K562 (cell line): ENCODE data around the gene UQCRC1. TPM values are rescaled to one million over a fixed set of nuclear protein-coding genes. Genes with fewer than 3 reads are reported as not detected.
A peak's percentile ranks its signal among the peaks of the same experiment; 100 is the strongest.

Source experiments
- ATAC-seq: fragments of 200-7000 bp; cut with Tn5 transposase; 3 replicates; pipeline ENCODE4 v1.9.1; 2020; ENCODE audit warnings: moderate library complexity
- BruUV-seq: library from RNA; stranded (reverse); fragments of 400-500 nt; replicated peaks from 2 replicates; lab custom pipeline; 2021; lab: Mats Ljungman, UMichigan
- CTCF ChIA-PET: fragments of 300-600 bp; formaldehyde crosslinking; extraction: SDS; loops from one replicate; lab custom pipeline; 2021; ENCODE audit warnings: low intra/inter-chr PET ratio; lab: Yijun Ruan, JAX
- POLR2A ChIA-PET: fragments of 300-600, 350-650 bp; sonication (Branson Sonifier 250); formaldehyde crosslinking; extraction: SDS; loops from one replicate; lab custom pipeline; 2021; ENCODE audit warnings: antibody characterized with exemption, inconsistent platforms; lab: Yijun Ruan, JAX
- DNase-seq, 4 experiments: peaks; one replicate each; pipeline versions ENCODE4 v3.0.0 to v3.0.0-alpha.2; 2011 to 2018; ENCODE audit warnings: low spot score in 3 of 4, mixed read lengths in 3 of 4; ENCODE audit errors: extremely low read depth in 1 of 4
- FAIRE-seq: peaks from 2 replicates; lab custom pipeline; 2011; peaks lifted over from hg19 to GRCh38; lab: Jason Lieb, UNC
- H2AFZ ChIP-seq: 2 replicates; pipeline ENCODE4 v1.6.0; 2011; ENCODE audit warnings: low read depth, low read length, control low read depth, inconsistent platforms
- H3K27ac ChIP-seq: fragments of 200-600 bp; 3 replicates; pipeline ENCODE4 v1.8.0; 2011; ENCODE audit warnings: low read depth, mild to moderate bottlenecking, control low read depth, inconsistent platforms, low read length, moderate library complexity, mixed read lengths; ENCODE audit errors: extremely low read depth
- H3K27me3 ChIP-seq, 2 experiments: fragments of 300-600 bp in 1 of 2; 2 replicates in 1 of 2; 3 replicates in 1 of 2; pipeline versions ENCODE4 v1.6.0 to v1.8.0; 2011; ENCODE audit warnings: inconsistent platforms in 2 of 2, low read length in 2 of 2, mild to moderate bottlenecking in 1 of 2, mixed read lengths in 1 of 2, moderate library complexity in 1 of 2; ENCODE audit not compliant: control insufficient read depth in 2 of 2, insufficient read depth in 2 of 2
- H3K36me3 ChIP-seq: fragments of 300-600 bp; 3 replicates; pipeline ENCODE4 v1.8.0; 2011; ENCODE audit warnings: mild to moderate bottlenecking, low read length, inconsistent platforms; ENCODE audit not compliant: control insufficient read depth, insufficient read depth
- H3K4me1 ChIP-seq, 2 experiments: fragments of 200-600 bp in 1 of 2; replicated peaks in 1 of 2; 2 replicates in 1 of 2; 3 replicates in 1 of 2; pipeline versions ENCODE4 v1.5.1 to v1.8.0; 2011; ENCODE audit warnings: inconsistent platforms in 2 of 2, low read length in 2 of 2, mild to moderate bottlenecking in 1 of 2, mixed read lengths in 1 of 2, moderate library complexity in 1 of 2; ENCODE audit not compliant: control insufficient read depth in 2 of 2, insufficient read depth in 2 of 2
- H3K4me2 ChIP-seq: 2 replicates; pipeline ENCODE4 v1.6.1; 2011; ENCODE audit warnings: low read length, control low read depth, inconsistent platforms, mixed read lengths; ENCODE audit not compliant: insufficient read depth
- H3K4me3 ChIP-seq: fragments of 200-600 bp; sonication (generic), shearing (Covaris generic); 2 replicates; pipeline ENCODE4 v1.5.1; 2016; ENCODE audit warnings: control low read depth, inconsistent platforms
- H3K79me2 ChIP-seq: fragments of 200-600 bp; 3 replicates; pipeline ENCODE4 v1.8.0; 2011; ENCODE audit warnings: low read length, inconsistent platforms; ENCODE audit not compliant: control insufficient read depth, insufficient read depth
- H3K9ac ChIP-seq, 2 experiments: 2 replicates each; pipeline versions ENCODE4 v1.6.0 to v1.6.1; 2011; ENCODE audit warnings: low read depth in 2 of 2, low read length in 2 of 2, control low read depth in 1 of 2, inconsistent platforms in 1 of 2, mild to moderate bottlenecking in 1 of 2, mixed read lengths in 1 of 2; ENCODE audit not compliant: insufficient read depth in 1 of 2
- H3K9me1 ChIP-seq: one replicate; pipeline ENCODE4 v1.6.0; 2011; ENCODE audit warnings: inconsistent platforms, mild to moderate bottlenecking, low read length, moderate library complexity; ENCODE audit not compliant: control insufficient read depth, insufficient read depth
- H3K9me3 ChIP-seq: replicated peaks from 2 replicates; pipeline ENCODE4 v1.5.1; 2011; ENCODE audit warnings: low read depth, low read length, inconsistent platforms; ENCODE audit not compliant: control insufficient read depth, insufficient read depth
- H4K20me1 ChIP-seq: replicated peaks from 2 replicates; pipeline ENCODE4 v1.6.1; 2011; ENCODE audit warnings: low read length, inconsistent platforms, mixed read lengths; ENCODE audit not compliant: control insufficient read depth, insufficient read depth
- CBX2 ChIP-seq: fragments of 200-600 bp; sonication (generic); IDR thresholded peaks from one replicate; pipeline ENCODE4 v1.6.1; 2012; ENCODE audit warnings: mild to moderate bottlenecking, low read length, inconsistent platforms; ENCODE audit not compliant: insufficient read depth, poor library complexity, severe bottlenecking
- FOXA3 ChIP-seq, 2 experiments: fragments of 450-650 bp in 1 of 2; sonication (generic) in 1 of 2; formaldehyde crosslinking; IDR thresholded peaks in 1 of 2; conservative IDR thresholded peaks in 1 of 2; 2 replicates each; pipeline versions ENCODE4 v1.4.0 to v1.8.0; 2020 to 2022; ENCODE audit warnings: mild to moderate bottlenecking in 2 of 2, missing genetic modification reagents in 1 of 2
- HDAC3 ChIP-seq: fragments of 450-650 bp; IDR thresholded peaks from 2 replicates; pipeline ENCODE4 v1.6.1; 2018; ENCODE audit warnings: borderline replicate concordance, mild to moderate bottlenecking, moderate library complexity; ENCODE audit not compliant: partially characterized antibody
- JUNB ChIP-seq: fragments of 450-650 bp; formaldehyde crosslinking; conservative IDR thresholded peaks from 2 replicates; pipeline ENCODE4 v1.4.0; 2020; ENCODE audit warnings: mild to moderate bottlenecking
- PHF20 ChIP-seq: fragments of 450-650 bp; IDR thresholded peaks from 2 replicates; pipeline ENCODE4 v1.6.1; 2018; ENCODE audit not compliant: partially characterized antibody
- POLR2B ChIP-seq: fragments of 450-650 bp; IDR thresholded peaks from 2 replicates; pipeline ENCODE4 v1.6.1; 2018; ENCODE audit warnings: low read depth; ENCODE audit not compliant: partially characterized antibody
- TCF7L2 ChIP-seq: fragments of 150-350 bp; IDR thresholded peaks from 2 replicates; pipeline ENCODE4 v1.6.1; 2016; ENCODE audit warnings: low read depth, mild to moderate bottlenecking, low read length, moderate library complexity
- WHSC1 ChIP-seq: IDR thresholded peaks from one replicate; pipeline ENCODE4 v1.6.1; 2012; ENCODE audit warnings: low read length, control low read depth, inconsistent platforms
- ZNF12 ChIP-seq: sonication (generic); formaldehyde crosslinking; IDR thresholded peaks from 2 replicates; pipeline ENCODE4 v1.4.0; 2020; ENCODE audit warnings: mild to moderate bottlenecking, missing genetic modification reagents
- ZNF24 ChIP-seq: fragments of 450-650 bp; IDR thresholded peaks from 2 replicates; pipeline ENCODE4 v1.6.1; 2016
- ZZZ3 ChIP-seq: fragments of 450-650 bp; IDR thresholded peaks from 2 replicates; pipeline ENCODE4 v1.6.1; 2016; ENCODE audit warnings: antibody characterized with exemption, mild to moderate bottlenecking, moderate library complexity
- WGBS: fragments of 100-300 bp; shearing (Covaris generic); methylation state at CpG from one replicate; pipeline ENCODE4 v1.1.6; 2016; ENCODE audit warnings: low coverage, mixed read lengths; ENCODE audit not compliant: insufficient coverage; ENCODE audit errors: missing lambda C conversion rate; 5-methylcytosine and 5-hydroxymethylcytosine counted together
- in situ Hi-C: fragments of 300-500 bp; cut with MboI; formaldehyde crosslinking; loops from 4 replicates; pipeline ENCODE4 v1.15.0; 2018; ENCODE audit warnings: inconsistent platforms, mixed read lengths
- intact Hi-C: fragments of 100-400 bp; cut with micrococcal nuclease; formaldehyde crosslinking; loops from 2 replicates; pipeline ENCODE4 v1.14.2; 2022
- polyA plus RNA-seq, 8 experiments: library from polyadenylated mRNA; depleted of rRNA in 4 of 8; stranded (reverse) in 5 of 8; unstranded in 3 of 8; fragments of >200 nt; fragmentation: Nextera tagmentation in 2 of 8; fragmentation: Illumina TruSeq in 1 of 8; extraction: Ambion mirVana in 2 of 8; extraction: Trizol in 1 of 8; gene quantifications; 2 replicates each; pipeline versions ENCODE4 v1.2.1 to v1.2.3, GENCODE V29; 2011 to 2014; ENCODE audit warnings: inconsistent platforms in 1 of 8, missing spikeins in 1 of 8
- total RNA-seq, 7 experiments: library from RNA; depleted of rRNA in 6 of 7; stranded (reverse); fragments of >200 nt in 6 of 7; fragmentation: Illumina TruSeq in 2 of 7; extraction: Trizol in 2 of 7; gene quantifications; 2 replicates each; pipeline versions ENCODE4 v1.2.1 to v1.2.3, GENCODE V29; 2011 to 2021; ENCODE audit warnings: low replicate concordance in 1 of 7
- TF ChIP-seq, protein P1 (sequence below): IDR thresholded peaks from 2 replicates; pipeline ENCODE4 v1.6.1; 2014; ENCODE audit warnings: antibody characterized with exemption
- TF ChIP-seq, protein P2 (sequence below): fragments of 450-650 bp; IDR thresholded peaks from one replicate; pipeline ENCODE4 v1.6.1; 2018; ENCODE audit warnings: mild to moderate bottlenecking, moderate library complexity; ENCODE audit not compliant: partially characterized antibody
- TF ChIP-seq, protein P3 (sequence below): sonication (generic); formaldehyde crosslinking; IDR thresholded peaks from 2 replicates; pipeline ENCODE4 v1.8.1; 2023; ENCODE audit warnings: missing genetic modification reagents, mild to moderate bottlenecking, borderline replicate concordance

Gene UQCRC1
- total and polyA plus RNA-seq, 9 of the 15 experiments (the other 6 are each of a cell fraction or from before 2014, with no cell fraction given) = 125 to 424 (median 268) TPM

DNA sequence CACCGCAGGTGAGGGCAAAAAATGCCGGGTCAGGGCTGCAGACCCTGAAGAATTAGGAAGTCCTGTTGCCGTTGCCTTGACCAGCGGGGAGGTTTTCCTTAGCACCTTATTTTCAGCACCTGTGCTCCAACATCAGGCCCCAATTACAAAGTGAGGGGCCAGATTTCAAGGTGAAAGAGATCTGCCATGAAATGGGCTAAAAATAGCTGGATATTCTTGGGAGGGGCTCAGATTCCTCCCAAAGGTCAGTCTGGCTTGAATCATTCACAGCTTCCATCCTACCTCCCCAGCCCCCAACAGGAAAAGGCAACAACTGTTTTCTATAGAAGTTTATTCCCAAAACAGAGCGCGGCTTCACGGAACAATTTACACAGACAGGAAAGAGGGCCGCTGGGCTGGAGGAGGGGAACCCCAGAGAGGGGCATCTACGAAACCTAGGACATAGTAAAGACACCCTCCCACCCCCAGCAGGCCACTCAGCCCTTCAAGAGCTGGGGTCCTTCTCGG, 26.8 kb upstream of the UQCRC1 start:
- peak overlapping the region; percentile 88 for H2AFZ ChIP-seq
- intact Hi-C loops = loop anchor here (5.0 kb wide), 1 partner anchor 79 kb away; the partner anchor contains the start of gene PFKFB4
- H3K9me3 ChIP-seq = no peaks in the 10 kb centered on the region
- H4K20me1 ChIP-seq = no peaks in the 10 kb centered on the region
- H3K79me2 ChIP-seq = peaks cover 11% of the 10 kb centered on the region
- H3K4me2 ChIP-seq = peak overlapping the region; percentile 81
- H3K36me3 ChIP-seq = peaks cover 23% of the 10 kb centered on the region; the same call in 1 of the 3 replicates
- H3K9ac ChIP-seq = peak overlapping the region; percentile 80 to 92
- ChIA-PET CTCF (no interaction called here), POLR2A (interaction anchor here (0.7 to 3.0 kb wide), 6 partner anchors 12 to 195 kb away, joined by 3 to 23 read pairs (median 5); partner anchors contain the start of gene ATRIP)
- no peaks in the 10 kb centered on the region for H3K27me3 ChIP-seq
- peaks cover 4% of the 10 kb centered on the region for H3K9me1 ChIP-seq
- FAIRE-seq = no peak
- no peak for DNase-seq
- peaks cover 6 to 46% of the 10 kb centered on the region in 2 experiments; a peak in 4 of 5 replicates for H3K4me1 ChIP-seq
- in situ Hi-C loops = no loop called here
- no TSS peak for BruUV-seq
- ATAC-seq = no peak
- peak overlapping the region; percentile 65 for H3K27ac ChIP-seq
- H3K4me3 ChIP-seq = peak overlapping the region; percentile 91
- 35% methylated on average over 8 of the region's 10 CpGs for WGBS
- TF ChIP-seq WHSC1 (no peak), CBX2 (no peak), JUNB (CRISPR knock-in tag) (no peak), TCF7L2 (no peak), HDAC3 (no peak), POLR2B (no peak), FOXA3 (CRISPR knock-in tag; conservative IDR thresholded peaks at IDR 0.05 in 1 of 2, IDR thresholded peaks at IDR 0.05 in 1 of 2) (no peak), PHF20 (no peak), ZNF12 (CRISPR knock-in tag) (no peak), ZNF24 (no peak), ZZZ3 (no peak)
- TF ChIP-seq, protein P1, sequence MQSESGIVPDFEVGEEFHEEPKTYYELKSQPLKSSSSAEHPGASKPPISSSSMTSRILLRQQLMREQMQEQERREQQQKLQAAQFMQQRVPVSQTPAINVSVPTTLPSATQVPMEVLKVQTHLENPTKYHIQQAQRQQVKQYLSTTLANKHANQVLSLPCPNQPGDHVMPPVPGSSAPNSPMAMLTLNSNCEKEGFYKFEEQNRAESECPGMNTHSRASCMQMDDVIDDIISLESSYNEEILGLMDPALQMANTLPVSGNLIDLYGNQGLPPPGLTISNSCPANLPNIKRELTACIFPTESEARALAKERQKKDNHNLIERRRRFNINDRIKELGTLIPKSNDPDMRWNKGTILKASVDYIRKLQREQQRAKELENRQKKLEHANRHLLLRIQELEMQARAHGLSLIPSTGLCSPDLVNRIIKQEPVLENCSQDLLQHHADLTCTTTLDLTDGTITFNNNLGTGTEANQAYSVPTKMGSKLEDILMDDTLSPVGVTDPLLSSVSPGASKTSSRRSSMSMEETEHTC = no peak
- TF ChIP-seq, protein P2, sequence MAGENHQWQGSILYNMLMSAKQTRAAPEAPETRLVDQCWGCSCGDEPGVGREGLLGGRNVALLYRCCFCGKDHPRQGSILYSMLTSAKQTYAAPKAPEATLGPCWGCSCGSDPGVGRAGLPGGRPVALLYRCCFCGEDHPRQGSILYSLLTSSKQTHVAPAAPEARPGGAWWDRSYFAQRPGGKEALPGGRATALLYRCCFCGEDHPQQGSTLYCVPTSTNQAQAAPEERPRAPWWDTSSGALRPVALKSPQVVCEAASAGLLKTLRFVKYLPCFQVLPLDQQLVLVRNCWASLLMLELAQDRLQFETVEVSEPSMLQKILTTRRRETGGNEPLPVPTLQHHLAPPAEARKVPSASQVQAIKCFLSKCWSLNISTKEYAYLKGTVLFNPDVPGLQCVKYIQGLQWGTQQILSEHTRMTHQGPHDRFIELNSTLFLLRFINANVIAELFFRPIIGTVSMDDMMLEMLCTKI = no peak
- TF ChIP-seq, protein P3, sequence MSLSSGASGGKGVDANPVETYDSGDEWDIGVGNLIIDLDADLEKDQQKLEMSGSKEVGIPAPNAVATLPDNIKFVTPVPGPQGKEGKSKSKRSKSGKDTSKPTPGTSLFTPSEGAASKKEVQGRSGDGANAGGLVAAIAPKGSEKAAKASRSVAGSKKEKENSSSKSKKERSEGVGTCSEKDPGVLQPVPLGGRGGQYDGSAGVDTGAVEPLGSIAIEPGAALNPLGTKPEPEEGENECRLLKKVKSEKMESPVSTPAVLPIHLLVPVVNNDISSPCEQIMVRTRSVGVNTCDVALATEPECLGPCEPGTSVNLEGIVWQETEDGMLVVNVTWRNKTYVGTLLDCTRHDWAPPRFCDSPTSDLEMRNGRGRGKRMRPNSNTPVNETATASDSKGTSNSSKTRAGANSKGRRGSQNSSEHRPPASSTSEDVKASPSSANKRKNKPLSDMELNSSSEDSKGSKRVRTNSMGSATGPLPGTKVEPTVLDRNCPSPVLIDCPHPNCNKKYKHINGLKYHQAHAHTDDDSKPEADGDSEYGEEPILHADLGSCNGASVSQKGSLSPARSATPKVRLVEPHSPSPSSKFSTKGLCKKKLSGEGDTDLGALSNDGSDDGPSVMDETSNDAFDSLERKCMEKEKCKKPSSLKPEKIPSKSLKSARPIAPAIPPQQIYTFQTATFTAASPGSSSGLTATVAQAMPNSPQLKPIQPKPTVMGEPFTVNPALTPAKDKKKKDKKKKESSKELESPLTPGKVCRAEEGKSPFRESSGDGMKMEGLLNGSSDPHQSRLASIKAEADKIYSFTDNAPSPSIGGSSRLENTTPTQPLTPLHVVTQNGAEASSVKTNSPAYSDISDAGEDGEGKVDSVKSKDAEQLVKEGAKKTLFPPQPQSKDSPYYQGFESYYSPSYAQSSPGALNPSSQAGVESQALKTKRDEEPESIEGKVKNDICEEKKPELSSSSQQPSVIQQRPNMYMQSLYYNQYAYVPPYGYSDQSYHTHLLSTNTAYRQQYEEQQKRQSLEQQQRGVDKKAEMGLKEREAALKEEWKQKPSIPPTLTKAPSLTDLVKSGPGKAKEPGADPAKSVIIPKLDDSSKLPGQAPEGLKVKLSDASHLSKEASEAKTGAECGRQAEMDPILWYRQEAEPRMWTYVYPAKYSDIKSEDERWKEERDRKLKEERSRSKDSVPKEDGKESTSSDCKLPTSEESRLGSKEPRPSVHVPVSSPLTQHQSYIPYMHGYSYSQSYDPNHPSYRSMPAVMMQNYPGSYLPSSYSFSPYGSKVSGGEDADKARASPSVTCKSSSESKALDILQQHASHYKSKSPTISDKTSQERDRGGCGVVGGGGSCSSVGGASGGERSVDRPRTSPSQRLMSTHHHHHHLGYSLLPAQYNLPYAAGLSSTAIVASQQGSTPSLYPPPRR (CRISPR knock-in tag) = no peak
